ENCODE results near the gene ATRAID.

GRCh38 chr2:27199241-27199640, 12.6 kb upstream of the ATRAID start:
- no peak for TF ChIP-seq CTCF (IDR thresholded peaks at IDR 0.05)
- TF ChIP-seq POLR2A (IDR thresholded peaks at IDR 0.05), result no peak

Data from ovary (tissue), 3 donors.